OCI-M1 (cell line): ENCODE results near the gene USP17L13.
"Not testable (repeated sequence)": the region's sequence is repeated elsewhere in the genome, so short reads cannot be mapped to it uniquely, and the experiment has no call there.

Experiments used
- DNase-seq: peaks from one replicate; lab custom pipeline; 2025; lab: John Stamatoyannopoulos, UW

The USP17L13 gene

GRCh38 chr4:9224596-9224995 lies at the start of gene USP17L13:
Gene USP17L13 (plus strand): TSS chr4:9224896. CDS start chr4:9224896, 0 bp downstream.
- DNase-seq = not testable (repeated sequence)

- not testable (repeated sequence) for DNase-seq
Observed at GRCh38 chr4:9210357-9210756, 14.3 kb upstream of the USP17L13 start, which contains the start of gene USP17L10. Gene USP17L10 (plus strand): TSS chr4:9210657. CDS start chr4:9210657, 0 bp downstream.

GRCh38 chr4:9214701-9215100 lies 10.0 kb upstream of the USP17L13 start:
- not testable (repeated sequence) for DNase-seq

GRCh38 chr4:9215105-9215504 lies 9.6 kb upstream of the USP17L13 start, which contains the start of gene USP17L11:
Gene USP17L11 (plus strand): TSS chr4:9215405. CDS start chr4:9215405, 0 bp downstream.
- not testable (repeated sequence) for DNase-seq

- not testable (repeated sequence) for DNase-seq
Observed at GRCh38 chr4:9219852-9220251, 4.8 kb upstream of the USP17L13 start, which contains the start of gene USP17L12. Gene USP17L12 (plus strand): TSS chr4:9220152. CDS start chr4:9220152, 0 bp downstream.

- not testable (repeated sequence) for DNase-seq
Observed at GRCh38 chr4:9230249-9230648, 5.6 kb downstream of the USP17L13 start.

GRCh38 chr4:9234085-9234484 lies 9.4 kb downstream of the USP17L13 start, which contains the start of gene USP17L15:
Gene USP17L15 (plus strand): TSS chr4:9234385. CDS start chr4:9234385, 0 bp downstream.
- not testable (repeated sequence) for DNase-seq

- DNase-seq = not testable (repeated sequence)
Observed at GRCh38 chr4:9238461-9238860, 13.8 kb downstream of the USP17L13 start.

- DNase-seq = not testable (repeated sequence)
Observed at GRCh38 chr4:9243579-9243978, 18.9 kb downstream of the USP17L13 start, which contains the start of gene USP17L17. Gene USP17L17 (plus strand): TSS chr4:9243879. CDS start chr4:9243879, 0 bp downstream.

- DNase-seq = not testable (repeated sequence)
Observed at GRCh38 chr4:9247953-9248680, 23.4 kb downstream of the USP17L13 start, which contains the start of gene USP17L18. Gene USP17L18 (plus strand): TSS chr4:9248630. CDS start chr4:9248630, 0 bp downstream.

GRCh38 chr4:9253078-9253477 lies 28.4 kb downstream of the USP17L13 start, which contains the start of gene USP17L19:
Gene USP17L19 (plus strand): TSS chr4:9253378. CDS start chr4:9253378, 0 bp downstream.
- DNase-seq = not testable (repeated sequence)

GRCh38 chr4:9257824-9258223 lies 33.1 kb downstream of the USP17L13 start, which contains the start of gene USP17L20:
Gene USP17L20 (plus strand): TSS chr4:9258124. CDS start chr4:9258124, 0 bp downstream.
- not testable (repeated sequence) for DNase-seq

GRCh38 chr4:9262572-9262971 lies 37.9 kb downstream of the USP17L13 start, which contains the start of gene USP17L21:
Gene USP17L21 (plus strand): TSS chr4:9262872. CDS start chr4:9262872, 0 bp downstream.
- DNase-seq = not testable (repeated sequence)

- not testable (repeated sequence) for DNase-seq
Observed at GRCh38 chr4:9267319-9267718, 42.6 kb downstream of the USP17L13 start, which contains the start of gene USP17L22. Gene USP17L22 (plus strand): TSS chr4:9267619. CDS start chr4:9267619, 0 bp downstream.

- DNase-seq = not testable (repeated sequence)
Observed at GRCh38 chr4:9271719-9272118, 47.0 kb downstream of the USP17L13 start.
